Measurements from ENCODE around the gene IMPA2.

DNA sequence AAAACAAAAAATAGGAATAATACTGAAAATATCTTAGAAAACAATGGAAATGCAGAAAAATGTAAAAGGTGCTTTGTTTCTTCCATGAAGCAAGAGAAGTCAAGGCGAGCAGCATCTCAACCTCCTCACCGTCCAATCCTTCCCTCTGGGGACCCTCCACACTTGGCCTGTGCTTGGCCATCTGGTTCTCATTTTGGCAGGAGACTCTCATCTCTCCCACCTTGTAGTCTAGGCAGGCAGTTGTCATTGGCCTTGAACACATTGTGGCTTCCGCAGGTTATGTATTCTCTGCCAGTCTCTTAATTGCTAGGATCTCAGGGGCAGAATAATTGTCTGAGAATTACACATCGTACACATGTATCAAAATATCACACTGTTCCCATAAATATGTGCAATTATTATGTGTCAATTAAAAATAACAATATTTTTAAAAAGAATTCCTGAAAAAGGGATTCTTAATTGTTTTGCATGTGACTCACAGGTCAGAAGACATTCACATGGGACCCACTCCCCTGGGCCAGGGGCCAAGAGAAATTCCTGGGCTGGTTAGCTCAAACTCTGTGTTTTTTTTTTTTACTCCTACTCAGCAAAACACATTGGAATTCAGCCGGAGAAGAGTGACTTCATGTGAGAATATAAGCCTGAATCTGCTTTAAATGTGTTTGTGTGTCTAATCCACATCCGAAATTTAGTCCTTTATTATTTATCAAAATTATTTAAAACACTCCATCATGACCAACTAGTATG is 98.4 kb downstream of the IMPA2 start:
- TF ChIP-seq, protein P1, sequence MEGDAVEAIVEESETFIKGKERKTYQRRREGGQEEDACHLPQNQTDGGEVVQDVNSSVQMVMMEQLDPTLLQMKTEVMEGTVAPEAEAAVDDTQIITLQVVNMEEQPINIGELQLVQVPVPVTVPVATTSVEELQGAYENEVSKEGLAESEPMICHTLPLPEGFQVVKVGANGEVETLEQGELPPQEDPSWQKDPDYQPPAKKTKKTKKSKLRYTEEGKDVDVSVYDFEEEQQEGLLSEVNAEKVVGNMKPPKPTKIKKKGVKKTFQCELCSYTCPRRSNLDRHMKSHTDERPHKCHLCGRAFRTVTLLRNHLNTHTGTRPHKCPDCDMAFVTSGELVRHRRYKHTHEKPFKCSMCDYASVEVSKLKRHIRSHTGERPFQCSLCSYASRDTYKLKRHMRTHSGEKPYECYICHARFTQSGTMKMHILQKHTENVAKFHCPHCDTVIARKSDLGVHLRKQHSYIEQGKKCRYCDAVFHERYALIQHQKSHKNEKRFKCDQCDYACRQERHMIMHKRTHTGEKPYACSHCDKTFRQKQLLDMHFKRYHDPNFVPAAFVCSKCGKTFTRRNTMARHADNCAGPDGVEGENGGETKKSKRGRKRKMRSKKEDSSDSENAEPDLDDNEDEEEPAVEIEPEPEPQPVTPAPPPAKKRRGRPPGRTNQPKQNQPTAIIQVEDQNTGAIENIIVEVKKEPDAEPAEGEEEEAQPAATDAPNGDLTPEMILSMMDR (conservative IDR thresholded peaks at IDR 0.05; ENCODE audit: low read depth, low read length) = no peak
- no peak for TF ChIP-seq POLR2A (IDR thresholded peaks at IDR 0.05; ENCODE audit: low read depth, low read length)
- TF ChIP-seq SMC3 (IDR thresholded peaks at IDR 0.05; ENCODE audit: low read depth, low read length) = no peak
- no peak for TF ChIP-seq RAD21 (IDR thresholded peaks at IDR 0.05; ENCODE audit: low read length)
- TF ChIP-seq MAFK (IDR thresholded peaks at IDR 0.05; ENCODE audit: low read depth, low read length) = 0 out of 2 replicates have a peak, but pooled peaks have one; percentile 32
- TF ChIP-seq USF2 (IDR thresholded peaks at IDR 0.05; ENCODE audit: low read depth, low read length) = no peak
